ENCODE data around the gene ZDHHC11B. TPM values are rescaled to one million over a fixed set of nuclear protein-coding genes. Genes with fewer than 3 reads are reported as not detected.
"Not testable (repeated sequence)": the region's sequence is repeated elsewhere in the genome, so short reads cannot be mapped to it uniquely, and the experiment has no call there.

ZDHHC11B gene
- total RNA-seq, 1 experiment from 2014 or later = 1.4 TPM

GRCh38 chr5:801472-801871, 16.9 kb upstream of the ZDHHC11B start:
- Histone ChIP-seq H2BK12ac (ENCODE audit: insufficient read length, low read depth, low read length) (no peak overlapping the region), H3K9me3 (ENCODE audit: control insufficient read depth, low read depth, low read length) (no peaks in the 10 kb centered on the region), H3K18ac (ENCODE audit: insufficient read length, low read depth, low read length) (no peak overlapping the region), H2BK20ac (ENCODE audit: low read depth, low read length, poor library complexity, severe bottlenecking) (no peak overlapping the region), H4K91ac (ENCODE audit: insufficient read length, low read depth, low read length) (no peak overlapping the region), H4K20me1 (ENCODE audit: control insufficient read depth, insufficient read depth, insufficient read length) (no peaks in the 10 kb centered on the region), H3K23ac (ENCODE audit: insufficient read length, low read depth, low read length) (no peak overlapping the region), H3K56ac (ENCODE audit: insufficient read length, low read depth, low read length) (no peak overlapping the region), H4K5ac (ENCODE audit: insufficient read length, low read depth, low read length) (no peak overlapping the region), H3K14ac (ENCODE audit: insufficient read depth, low read length) (no peak overlapping the region), H2BK5ac (ENCODE audit: insufficient read length, low read length) (no peak overlapping the region), H2AFZ (ENCODE audit: low read length) (no peak overlapping the region), H3K27ac (ENCODE audit: insufficient read length, low read depth, low read length) (no peak overlapping the region), H3K9ac (ENCODE audit: extremely low read depth, insufficient read length, low read length) (no peak overlapping the region), H3K4me2 (ENCODE audit: insufficient read depth, insufficient read length, low read length) (no peak overlapping the region), H3T11ph (ENCODE audit: low read length) (no peak overlapping the region), H3K4me1 (ENCODE audit: insufficient read depth, low read length) (no peaks in the 10 kb centered on the region), H3K79me2 (ENCODE audit: insufficient read depth, low read length) (no peaks in the 10 kb centered on the region), H2AK5ac (ENCODE audit: insufficient read length, low read length) (no peak overlapping the region), H3K79me1 (ENCODE audit: insufficient read depth, low read depth, low read length, poor library complexity, severe bottlenecking) (no peaks in the 10 kb centered on the region), H4K8ac (replicated peaks; ENCODE audit: insufficient read length, low read depth, low read length) (no peak overlapping the region), H3K23me2 (ENCODE audit: insufficient read length, low read depth, low read length, poor library complexity, severe bottlenecking) (no peaks in the 10 kb centered on the region), H3K27me3 (ENCODE audit: insufficient read depth, low read length) (no peaks in the 10 kb centered on the region), H2BK120ac (ENCODE audit: low read depth, low read length, poor library complexity, severe bottlenecking) (no peak overlapping the region), H2BK15ac (ENCODE audit: low read depth, low read length) (no peak overlapping the region), H3K4ac (ENCODE audit: low read depth, low read length) (no peak overlapping the region)
- Mint-ChIP-seq H3K4me1 (peaks cover 4 to 6% of the 10 kb centered on the region in 2 experiments), H3K9me3 (peaks cover 13 to 14% of the 10 kb centered on the region in 2 experiments), H3K27me3 (ENCODE audit: low read depth) (peaks cover 6% of the 10 kb centered on the region; the same call in 1 of the 2 replicates), H3K4me3 (no peak overlapping the region), H3K36me3 (ENCODE audit: insufficient read depth in 1 of 3, low read depth in 3 of 3) (peaks cover 10 to 15% (median 13%) of the 10 kb centered on the region in 3 experiments), H3K27ac (no peak overlapping the region)
- WGBS (ENCODE audit: extremely low coverage, insufficient read length, low lambda C conversion rate) = no CpG with 5 or more reads among the region's 6 CpGs
- TF ChIP-seq, protein P1, sequence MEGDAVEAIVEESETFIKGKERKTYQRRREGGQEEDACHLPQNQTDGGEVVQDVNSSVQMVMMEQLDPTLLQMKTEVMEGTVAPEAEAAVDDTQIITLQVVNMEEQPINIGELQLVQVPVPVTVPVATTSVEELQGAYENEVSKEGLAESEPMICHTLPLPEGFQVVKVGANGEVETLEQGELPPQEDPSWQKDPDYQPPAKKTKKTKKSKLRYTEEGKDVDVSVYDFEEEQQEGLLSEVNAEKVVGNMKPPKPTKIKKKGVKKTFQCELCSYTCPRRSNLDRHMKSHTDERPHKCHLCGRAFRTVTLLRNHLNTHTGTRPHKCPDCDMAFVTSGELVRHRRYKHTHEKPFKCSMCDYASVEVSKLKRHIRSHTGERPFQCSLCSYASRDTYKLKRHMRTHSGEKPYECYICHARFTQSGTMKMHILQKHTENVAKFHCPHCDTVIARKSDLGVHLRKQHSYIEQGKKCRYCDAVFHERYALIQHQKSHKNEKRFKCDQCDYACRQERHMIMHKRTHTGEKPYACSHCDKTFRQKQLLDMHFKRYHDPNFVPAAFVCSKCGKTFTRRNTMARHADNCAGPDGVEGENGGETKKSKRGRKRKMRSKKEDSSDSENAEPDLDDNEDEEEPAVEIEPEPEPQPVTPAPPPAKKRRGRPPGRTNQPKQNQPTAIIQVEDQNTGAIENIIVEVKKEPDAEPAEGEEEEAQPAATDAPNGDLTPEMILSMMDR (conservative IDR thresholded peaks at IDR 0.05) = no peak
- no peak for DNase-seq

GRCh38 chr5:801055-801454, 16.5 kb upstream of the ZDHHC11B start:
- not testable (repeated sequence) for H4K91ac ChIP-seq (ENCODE audit: insufficient read length, low read depth, low read length); H2BK20ac ChIP-seq (ENCODE audit: low read depth, low read length, poor library complexity, severe bottlenecking); DNase-seq; H3K27ac ChIP-seq (ENCODE audit: insufficient read length, low read depth, low read length); H2BK5ac ChIP-seq (ENCODE audit: insufficient read length, low read length); H3K9me3 ChIP-seq (ENCODE audit: control insufficient read depth, low read depth, low read length); H4K8ac ChIP-seq (replicated peaks; ENCODE audit: insufficient read length, low read depth, low read length); H4K20me1 ChIP-seq (ENCODE audit: control insufficient read depth, insufficient read depth, insufficient read length); H4K5ac ChIP-seq (ENCODE audit: insufficient read length, low read depth, low read length); H3K27ac Mint-ChIP-seq; H3K4me2 ChIP-seq (ENCODE audit: insufficient read depth, insufficient read length, low read length); H3K79me2 ChIP-seq (ENCODE audit: insufficient read depth, low read length); H3K18ac ChIP-seq (ENCODE audit: insufficient read length, low read depth, low read length); H3K23me2 ChIP-seq (ENCODE audit: insufficient read length, low read depth, low read length, poor library complexity, severe bottlenecking); H2BK15ac ChIP-seq (ENCODE audit: low read depth, low read length); H3K4ac ChIP-seq (ENCODE audit: low read depth, low read length); H3K4me3 Mint-ChIP-seq; H3K79me1 ChIP-seq (ENCODE audit: insufficient read depth, low read depth, low read length, poor library complexity, severe bottlenecking); H3K27me3 Mint-ChIP-seq (ENCODE audit: low read depth); H2AK5ac ChIP-seq (ENCODE audit: insufficient read length, low read length); H3K27me3 ChIP-seq (ENCODE audit: insufficient read depth, low read length); H3T11ph ChIP-seq (ENCODE audit: low read length); H3K23ac ChIP-seq (ENCODE audit: insufficient read length, low read depth, low read length); H3K4me1 ChIP-seq (ENCODE audit: insufficient read depth, low read length); H2BK120ac ChIP-seq (ENCODE audit: low read depth, low read length, poor library complexity, severe bottlenecking); H2BK12ac ChIP-seq (ENCODE audit: insufficient read length, low read depth, low read length); H2AFZ ChIP-seq (ENCODE audit: low read length); H3K9ac ChIP-seq (ENCODE audit: extremely low read depth, insufficient read length, low read length); H3K56ac ChIP-seq (ENCODE audit: insufficient read length, low read depth, low read length); H3K4me1 Mint-ChIP-seq; H3K14ac ChIP-seq (ENCODE audit: insufficient read depth, low read length)
- Mint-ChIP-seq H3K9me3 (peaks cover 13 to 14% of the 10 kb centered on the region in 2 experiments), H3K36me3 (ENCODE audit: insufficient read depth in 1 of 3, low read depth in 3 of 3) (peaks cover 10 to 16% (median 13%) of the 10 kb centered on the region in 3 experiments)
- no CpG with 5 or more reads among the region's 4 CpGs for WGBS (ENCODE audit: extremely low coverage, insufficient read length, low lambda C conversion rate)
